Measurements from ENCODE around the gene LRRC7. TPM values are rescaled to one million over a fixed set of nuclear protein-coding genes. Genes with fewer than 3 reads are reported as not detected.

The LRRC7 gene
- total RNA-seq, 3 donors from 2014 or later, result not detected

- H3K27me3 ChIP-seq, result no peaks in the 10 kb centered on the region
- H3K36me3 ChIP-seq, result no peaks in the 10 kb centered on the region
- no peak overlapping the region for H3K4me3 ChIP-seq
- no peak for DNase-seq (ENCODE audit: low spot score in 2 of 2)
- intact Hi-C loops (cut with DNase I; ENCODE audit: low total_unique reads), result no loop called here
- H3K4me1 ChIP-seq, result no peaks in the 10 kb centered on the region
- H3K9me3 ChIP-seq, result no peaks in the 10 kb centered on the region
- no peak overlapping the region for H3K27ac ChIP-seq
- no peak for TF ChIP-seq POLR2A (IDR thresholded peaks at IDR 0.05)
- no peak for TF ChIP-seq POLR2AphosphoS5 (IDR thresholded peaks at IDR 0.05)
- no peak for TF ChIP-seq CTCF (IDR thresholded peaks at IDR 0.05)
Observed at GRCh38 chr1:70164350-70164749, 596.6 kb downstream of the LRRC7 start.

- TF ChIP-seq POLR2AphosphoS5 (IDR thresholded peaks at IDR 0.05) (no peak), POLR2A (IDR thresholded peaks at IDR 0.05) (no peak), CTCF (IDR thresholded peaks at IDR 0.05) (no peak)
- Histone ChIP-seq H3K4me3 (no peak overlapping the region), H3K9me3 (no peaks in the 10 kb centered on the region), H3K27me3 (no peaks in the 10 kb centered on the region), H3K36me3 (no peaks in the 10 kb centered on the region), H3K27ac (no peak overlapping the region), H3K4me1 (no peaks in the 10 kb centered on the region)
- DNase-seq (ENCODE audit: low spot score in 2 of 2), result no peak
- intact Hi-C loops (cut with DNase I; ENCODE audit: low total_unique reads), result no loop called here
Observed at GRCh38 chr1:70168283-70168682, 600.6 kb downstream of the LRRC7 start.

GRCh38 chr1:70169018-70169839, 601.5 kb downstream of the LRRC7 start:
- intact Hi-C loops (cut with DNase I; ENCODE audit: low total_unique reads), result no loop called here
- no peak overlapping the region for H3K27ac ChIP-seq
- H3K27me3 ChIP-seq, result no peaks in the 10 kb centered on the region
- no peaks in the 10 kb centered on the region for H3K36me3 ChIP-seq
- no peaks in the 10 kb centered on the region for H3K4me1 ChIP-seq
- no peaks in the 10 kb centered on the region for H3K9me3 ChIP-seq
- H3K4me3 ChIP-seq, result no peak overlapping the region
- no peak for DNase-seq (ENCODE audit: low spot score in 2 of 2)
- TF ChIP-seq POLR2AphosphoS5 (IDR thresholded peaks at IDR 0.05) (no peak), CTCF (IDR thresholded peaks at IDR 0.05) (no peak), POLR2A (IDR thresholded peaks at IDR 0.05) (no peak)

- Histone ChIP-seq H3K27me3 (no peaks in the 10 kb centered on the region), H3K36me3 (no peaks in the 10 kb centered on the region), H3K27ac (no peak overlapping the region), H3K4me3 (no peak overlapping the region), H3K9me3 (no peaks in the 10 kb centered on the region), H3K4me1 (no peaks in the 10 kb centered on the region)
- DNase-seq (ENCODE audit: low spot score in 2 of 2), result no peak
- no peak for TF ChIP-seq CTCF (IDR thresholded peaks at IDR 0.05)
- TF ChIP-seq POLR2A (IDR thresholded peaks at IDR 0.05), result no peak
- no peak for TF ChIP-seq POLR2AphosphoS5 (IDR thresholded peaks at IDR 0.05)
- intact Hi-C loops (cut with DNase I; ENCODE audit: low total_unique reads), result no loop called here
Observed at GRCh38 chr1:70171512-70171911, 603.8 kb downstream of the LRRC7 start.

Data from breast epithelium (tissue), 4 donors.